GM21717 (cell line): ENCODE measurements around the gene NPLOC4.
"Not testable (repeated sequence)": the region's sequence is repeated elsewhere in the genome, so short reads cannot be mapped to it uniquely, and the experiment has no call there.

Experiments used
- ATAC-seq: cut with Tn5 transposase; IDR thresholded peaks from one replicate; pipeline ENCODE4 v1.9.1; 2021; ENCODE audit warnings: mild to moderate bottlenecking, moderate library complexity; ENCODE audit not compliant: unreplicated experiment

Gene NPLOC4

DNA sequence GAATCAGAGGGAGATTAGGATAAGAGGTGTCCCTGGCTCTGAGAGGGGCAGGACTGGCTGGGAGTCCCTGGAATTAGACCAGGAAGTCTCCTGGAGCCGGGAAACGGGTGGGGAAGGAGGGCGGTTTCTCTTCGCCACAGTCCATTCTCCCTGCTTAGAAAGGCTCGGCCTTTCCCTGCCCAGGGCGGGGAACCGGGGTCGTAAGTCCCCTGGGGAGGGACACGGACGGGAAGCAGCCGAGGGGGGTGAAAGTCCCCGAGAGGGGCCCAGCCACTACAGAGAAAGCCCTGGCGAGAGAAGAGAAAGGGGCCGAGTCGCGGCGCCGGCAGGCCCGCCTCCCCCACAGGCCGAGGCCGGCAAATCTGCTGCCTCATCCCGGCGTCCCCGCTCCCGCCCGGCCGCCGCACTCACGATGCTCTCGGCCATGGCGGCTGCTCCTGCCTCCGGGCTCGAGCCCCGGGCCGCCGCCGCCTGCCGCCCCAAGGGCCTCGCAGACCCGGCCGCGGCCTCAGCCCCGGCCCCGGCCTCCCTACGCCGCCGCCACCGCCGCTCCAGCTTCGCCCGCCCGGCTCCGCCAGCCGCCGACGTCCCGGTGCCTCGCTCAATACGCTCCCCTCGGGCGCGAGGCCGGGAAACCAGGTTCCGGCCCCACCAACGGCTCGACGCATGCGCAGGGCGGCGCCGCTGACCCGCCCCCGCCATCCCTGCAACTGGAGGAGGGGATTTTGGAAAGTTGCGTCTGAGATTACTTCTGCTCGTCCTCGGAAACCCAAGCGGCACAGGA is at the start of gene NPLOC4, which contains the start of gene TSPAN10:
TSS of gene NPLOC4 (minus strand) at position 608 of the 784 bp plus-strand sequence. CDS start at position 426, 182 bp downstream.
TSS of gene TSPAN10 (plus strand) at position 692 of the 784 bp plus-strand sequence. CDS start 5,217 bp downstream, outside the sequence.
- ATAC-seq, result peak; percentile 70

- no peak for ATAC-seq
Observed at GRCh38 chr17:81686614-81687013, 49.7 kb upstream of the NPLOC4 start.

DNA sequence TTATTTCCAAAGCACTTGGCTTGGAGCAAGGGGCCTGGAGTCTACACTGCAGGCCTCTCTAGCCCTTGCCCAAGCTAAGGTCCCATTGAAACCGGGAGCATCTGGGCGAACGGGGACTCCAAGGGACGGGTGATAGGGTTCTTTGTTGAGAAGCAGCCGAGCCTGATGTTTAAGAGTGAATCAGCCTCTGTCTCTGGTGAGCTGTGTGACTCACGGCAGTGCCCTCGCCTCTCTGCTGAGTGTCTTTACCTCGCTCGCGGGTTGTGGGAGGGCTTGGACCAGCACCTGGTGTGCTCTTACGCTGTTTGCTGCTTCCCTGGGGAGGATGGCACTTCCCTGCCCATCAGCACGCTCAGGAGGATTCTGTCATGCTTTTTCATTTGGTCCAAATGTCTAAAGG is 48.2 kb upstream of the NPLOC4 start:
- ATAC-seq, result no peak

DNA sequence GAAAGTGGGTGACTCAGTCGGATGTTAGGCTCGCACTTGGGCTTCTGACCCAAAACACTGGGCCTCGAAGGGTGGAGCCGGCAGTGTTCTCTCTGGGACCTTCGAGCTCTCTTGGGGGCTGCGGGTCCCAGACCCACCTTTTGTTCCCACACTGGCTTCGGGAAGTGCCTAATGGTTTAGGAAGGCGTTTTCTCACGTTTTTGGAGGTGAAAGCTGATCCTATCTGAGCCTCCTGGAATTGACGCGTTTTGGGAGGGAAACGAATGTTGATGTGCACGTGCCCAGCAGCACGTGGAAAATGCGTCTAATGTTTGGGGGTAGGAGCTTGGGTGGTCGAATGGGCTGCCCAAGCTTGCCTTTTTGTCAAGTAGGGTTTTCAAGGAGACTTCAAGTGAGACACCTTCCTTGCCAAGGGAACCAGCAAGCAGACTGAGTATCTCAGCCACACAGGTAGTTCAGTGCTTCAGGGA is 47.6 kb upstream of the NPLOC4 start:
- no peak for ATAC-seq

DNA sequence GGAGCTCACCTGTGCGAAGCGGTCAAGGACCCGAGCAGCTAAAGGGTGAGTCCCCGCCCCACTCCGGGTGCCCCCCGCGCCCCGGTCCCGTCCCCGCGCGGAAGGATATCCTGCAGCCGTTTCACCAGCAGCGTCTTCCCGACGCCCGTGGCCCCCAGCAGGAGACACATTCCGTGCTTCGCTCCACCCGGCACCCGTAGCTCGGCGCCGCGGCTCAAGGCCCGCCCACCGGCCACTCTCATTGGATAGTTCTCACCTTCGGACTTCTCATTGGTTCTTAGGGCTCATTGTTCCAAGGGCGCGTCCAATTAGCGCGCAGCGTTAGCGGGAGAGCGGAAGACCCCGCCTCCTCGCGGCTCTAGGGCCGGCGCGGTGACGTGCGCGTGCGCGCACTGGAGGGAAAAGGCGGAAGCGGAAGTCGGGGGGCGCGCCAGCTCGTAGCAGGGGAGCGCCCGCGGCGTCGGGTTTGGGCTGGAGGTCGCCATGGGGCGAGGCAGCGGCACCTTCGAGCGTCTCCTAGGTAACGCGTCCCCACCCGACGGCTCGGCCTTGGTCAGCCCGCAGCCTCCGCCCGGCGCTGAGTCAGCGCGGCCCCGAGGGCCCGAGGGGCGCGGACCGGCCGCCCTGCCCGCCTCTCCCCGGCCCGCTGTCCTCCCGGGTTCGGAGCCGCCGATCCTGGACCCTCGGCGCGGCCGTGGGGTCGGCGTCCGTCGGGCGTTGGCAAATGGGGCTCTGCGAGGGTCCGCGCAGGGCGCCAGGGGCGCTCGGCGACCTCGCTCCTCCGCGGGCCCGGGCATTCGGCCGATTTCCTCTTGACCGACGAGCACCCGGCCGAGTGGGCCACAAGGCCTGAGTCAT is 46.9 kb upstream of the NPLOC4 start, which contains the start of the genes ARL16 and HGS:
TSS of gene ARL16 (minus strand) at position 214 of the 858 bp plus-strand sequence. CDS start at position 170, 44 bp downstream.
TSS of gene HGS (plus strand) at position 428 of the 858 bp plus-strand sequence. CDS start at position 484, 56 bp downstream.
- peak; percentile 79 for ATAC-seq

DNA sequence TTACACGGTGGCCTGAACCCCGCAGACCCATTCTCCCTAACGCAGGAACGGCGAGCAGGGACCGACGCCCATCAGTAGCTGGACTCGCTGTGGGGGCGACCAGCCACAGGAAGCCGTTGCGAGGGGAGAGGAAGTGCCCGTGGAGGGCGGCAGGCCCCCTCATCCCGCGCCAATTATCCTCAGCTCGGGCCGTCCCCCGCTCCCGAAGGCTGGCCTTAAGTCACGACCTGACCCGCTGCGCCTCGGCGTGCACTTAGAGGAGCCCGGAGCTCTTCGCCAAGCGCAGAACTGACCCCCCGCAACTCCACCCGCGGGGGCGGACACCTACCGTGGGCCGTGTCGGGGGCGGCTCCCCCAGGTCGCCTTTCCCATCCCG is 46.3 kb upstream of the NPLOC4 start:
- ATAC-seq, result peak; percentile 15

GRCh38 chr17:81682565-81683207 is 45.8 kb upstream of the NPLOC4 start:
- no peak for ATAC-seq

DNA sequence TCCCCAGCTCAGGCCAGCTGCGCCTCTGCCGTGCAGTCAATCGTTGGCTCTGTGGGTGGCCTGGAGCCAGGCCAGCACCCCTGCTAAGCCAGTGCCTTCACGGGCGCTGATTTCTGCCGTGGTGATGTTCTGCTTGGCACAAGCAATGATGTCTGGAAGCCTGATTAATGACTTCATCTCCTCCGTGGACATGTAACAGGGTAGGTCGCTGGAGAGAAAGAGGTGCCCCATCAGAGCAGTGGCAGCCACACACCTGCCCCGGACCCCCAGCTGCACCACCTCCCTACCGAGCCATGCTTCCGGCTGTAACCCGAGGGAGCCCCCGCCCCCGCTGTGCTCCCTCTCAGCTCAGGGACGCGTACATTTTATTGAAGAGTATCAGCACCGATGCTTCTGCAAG is 44.8 kb upstream of the NPLOC4 start:
- no peak for ATAC-seq

GRCh38 chr17:81680150-81680549 is 43.2 kb upstream of the NPLOC4 start:
- ATAC-seq, result no peak

DNA sequence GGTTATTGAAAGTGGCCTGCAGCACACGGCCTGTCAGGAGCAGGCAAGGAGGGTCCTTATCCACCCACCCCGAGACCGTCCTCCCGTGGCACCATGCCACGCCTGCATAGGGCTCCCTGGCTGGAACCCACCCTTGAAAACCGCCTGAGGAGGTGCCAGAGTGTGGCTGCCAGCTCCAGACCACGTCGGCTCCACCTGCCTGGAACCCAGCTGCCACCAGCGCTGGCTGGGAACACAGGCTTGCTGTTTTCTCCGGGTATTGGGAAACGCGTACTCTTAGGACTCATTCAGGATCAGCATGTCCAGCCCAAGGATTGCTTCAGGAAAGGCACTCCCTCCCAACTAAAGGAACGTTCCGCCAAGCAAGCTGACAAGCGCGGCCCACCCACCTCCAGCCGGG is 40.0 kb upstream of the NPLOC4 start:
- no peak for ATAC-seq

- ATAC-seq, result not testable (repeated sequence)
Observed at GRCh38 chr17:81675515-81676221, 38.8 kb upstream of the NPLOC4 start.

DNA sequence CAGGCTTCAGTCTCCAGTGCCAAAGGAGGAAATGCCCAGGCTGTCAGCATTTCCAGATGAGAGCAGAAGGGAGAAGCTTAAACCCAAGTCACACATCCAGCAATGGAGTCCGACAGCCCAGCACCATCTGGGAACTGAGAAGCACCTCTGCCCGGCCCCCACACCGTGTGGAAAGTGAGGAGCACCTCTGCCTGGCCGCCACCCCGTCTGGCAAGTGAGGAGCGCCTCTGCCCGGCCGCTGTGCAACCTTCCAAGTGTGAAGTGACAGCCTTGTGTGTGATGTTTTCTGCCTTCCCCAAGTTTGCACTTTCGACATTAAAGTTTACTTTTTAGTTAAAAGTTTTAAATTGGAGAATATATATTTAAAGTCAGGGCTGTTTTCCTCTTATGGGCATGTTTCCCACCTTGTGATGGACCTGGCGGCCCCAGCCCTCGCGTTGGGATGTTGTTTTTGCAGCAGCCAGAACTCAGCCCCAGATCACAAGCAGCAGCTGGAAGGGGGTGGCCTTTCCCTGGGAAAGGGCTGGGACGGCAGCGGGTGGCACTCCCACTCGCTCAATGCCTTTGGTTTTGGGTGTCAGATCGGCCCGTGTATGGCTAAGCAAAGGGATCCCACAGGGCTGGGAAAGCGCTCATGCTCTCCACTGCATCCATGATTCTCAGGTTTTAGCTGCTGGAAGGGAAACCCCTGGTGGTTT is 36.8 kb upstream of the NPLOC4 start:
- no peak for ATAC-seq

DNA sequence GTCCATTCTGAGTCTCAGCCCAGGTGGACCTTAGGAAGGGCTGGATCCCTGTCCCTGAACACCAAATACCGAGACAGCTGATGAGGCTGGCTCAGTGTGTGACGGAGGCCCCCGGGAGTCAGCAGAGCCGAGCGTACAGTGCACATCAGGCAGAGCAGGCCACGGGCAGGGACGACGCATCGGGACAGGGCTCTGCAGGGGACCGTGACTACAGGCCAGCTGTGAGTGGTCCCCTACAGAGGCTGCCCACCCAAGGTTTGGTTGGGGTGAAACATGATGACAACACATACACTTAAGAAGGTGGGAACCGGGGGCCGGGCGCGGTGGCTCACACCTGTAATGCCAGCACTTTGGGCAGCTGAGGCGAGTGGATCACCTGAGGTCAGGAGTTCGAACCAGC is 36.0 kb upstream of the NPLOC4 start:
- no peak for ATAC-seq

- no peak for ATAC-seq
Observed at GRCh38 chr17:81672504-81672903, 35.6 kb upstream of the NPLOC4 start.

GRCh38 chr17:81667754-81668153 is 30.8 kb upstream of the NPLOC4 start:
- ATAC-seq, result no peak

- peak; percentile 84 for ATAC-seq
Observed at GRCh38 chr17:81666342-81667191, 29.7 kb upstream of the NPLOC4 start, which contains the start of the genes CCDC137 and OXLD1. CCDC137 (plus strand) TSS chr17:81666737; CDS start chr17:81666767, 30 bp downstream. OXLD1 (minus strand) TSS chr17:81666605; CDS start chr17:81666577, 28 bp downstream.

- ATAC-seq, result peak; percentile 20
Observed at GRCh38 chr17:81666092-81666341, 29.1 kb upstream of the NPLOC4 start.

- ATAC-seq, result no peak
Observed at GRCh38 chr17:81665205-81666091, 28.5 kb upstream of the NPLOC4 start.
